GM12874 (cell line): Measurements from ENCODE around the gene CD48.

ENCODE experiments used
- CTCF ChIP-seq: IDR thresholded peaks from 2 replicates; pipeline ENCODE4 v1.5.1; 2011; ENCODE audit warnings: low read depth, mild to moderate bottlenecking, control low read depth, low read length, moderate library complexity; ENCODE audit not compliant: insufficient read depth

Gene CD48

GRCh38 chr1:160746836-160747500, 35.3 kb upstream of the CD48 start:
- TF ChIP-seq CTCF = no peak

- no peak for TF ChIP-seq CTCF
Observed at GRCh38 chr1:160745551-160745950, 33.9 kb upstream of the CD48 start.

GRCh38 chr1:160744852-160745520, 33.4 kb upstream of the CD48 start:
- no peak for TF ChIP-seq CTCF

- no peak for TF ChIP-seq CTCF
Observed at GRCh38 chr1:160744199-160744851, 32.7 kb upstream of the CD48 start.

- TF ChIP-seq CTCF = no peak
Observed at GRCh38 chr1:160743266-160743665, 31.6 kb upstream of the CD48 start.

- no peak for TF ChIP-seq CTCF
Observed at GRCh38 chr1:160742428-160743127, 31.0 kb upstream of the CD48 start.

GRCh38 chr1:160741612-160742348, 30.2 kb upstream of the CD48 start:
- TF ChIP-seq CTCF = no peak
